IMR-90 (cell line): ENCODE results near the gene SS18L1. TPM values are rescaled to one million over a fixed set of nuclear protein-coding genes. Genes with fewer than 3 reads are reported as not detected.

Experiments used
- ATAC-seq: fragments of 200-7000 bp; cut with Tn5 transposase; 2 replicates; pipeline ENCODE4 v1.9.1; 2020; ENCODE audit warnings: low read depth, mild to moderate bottlenecking, moderate library complexity
- BruUV-seq: library from RNA; stranded (reverse); fragments of 400-500 nt; replicated peaks from 2 replicates; lab custom pipeline; 2021; lab: Mats Ljungman, UMichigan
- CTCF ChIA-PET: fragments of 300-600 bp; formaldehyde crosslinking; extraction: SDS; loops from one replicate; lab custom pipeline; 2021; ENCODE audit warnings: antibody characterized with exemption; lab: Yijun Ruan, JAX
- POLR2A ChIA-PET: fragments of 300-600 bp; sonication (Branson Sonifier 250); formaldehyde crosslinking; loops from one replicate; lab custom pipeline; 2022; ENCODE audit warnings: antibody characterized with exemption; ENCODE audit not compliant: unreplicated experiment; lab: Charles Lee
- DNase-seq: peaks from one replicate; pipeline ENCODE4 v3.0.0; 2013
- H2AFZ ChIP-seq: replicated peaks from 2 replicates; pipeline ENCODE3; 2013; ENCODE audit warnings: low read length, mild to moderate bottlenecking; ENCODE audit not compliant: poor library complexity
- H2AK5ac ChIP-seq: 2 replicates; pipeline ENCODE4 v1.6.1; 2013; ENCODE audit warnings: low read depth, low read length, inconsistent platforms
- H2AK9ac ChIP-seq: replicated peaks from 2 replicates; pipeline ENCODE3; 2013; ENCODE audit warnings: mild to moderate bottlenecking, low read depth, low read length, moderate library complexity; ENCODE audit not compliant: poor library complexity
- H2BK120ac ChIP-seq: 2 replicates; pipeline ENCODE4 v1.6.1; 2013; ENCODE audit warnings: low read depth, low read length, inconsistent platforms
- H2BK15ac ChIP-seq: 3 replicates; pipeline ENCODE4 v1.6.1; 2013; ENCODE audit warnings: low read depth, low read length, inconsistent platforms
- H2BK20ac ChIP-seq: 2 replicates; pipeline ENCODE4 v1.6.1; 2013; ENCODE audit warnings: low read depth, mild to moderate bottlenecking, inconsistent platforms, low read length, moderate library complexity
- H2BK5ac ChIP-seq: 2 replicates; pipeline ENCODE4 v1.6.1; 2013; ENCODE audit warnings: mild to moderate bottlenecking, low read depth, low read length, inconsistent platforms; ENCODE audit not compliant: poor library complexity, severe bottlenecking
- H3K14ac ChIP-seq: replicated peaks from 2 replicates; pipeline ENCODE4 v1.6.1; 2013; ENCODE audit warnings: low read depth, low read length, inconsistent platforms
- H3K18ac ChIP-seq: 2 replicates; pipeline ENCODE4 v1.6.1; 2013; ENCODE audit warnings: low read depth, low read length, control low read depth
- H3K23ac ChIP-seq: 2 replicates; pipeline ENCODE4 v1.6.1; 2013; ENCODE audit warnings: low read depth, low read length, inconsistent platforms
- H3K27ac ChIP-seq: 2 replicates; pipeline ENCODE4 v1.5.1; 2013; ENCODE audit warnings: mild to moderate bottlenecking, control low read depth, low read length; ENCODE audit not compliant: insufficient read depth
- H3K27me3 ChIP-seq: 2 replicates; pipeline ENCODE4 v1.6.1; 2013; ENCODE audit warnings: low read length; ENCODE audit not compliant: control insufficient read depth, insufficient read depth
- H3K36me3 ChIP-seq: 2 replicates; pipeline ENCODE4 v1.6.1; 2013; ENCODE audit warnings: low read length, mixed read lengths; ENCODE audit not compliant: control insufficient read depth, insufficient read depth
- H3K4ac ChIP-seq: 2 replicates; pipeline ENCODE4 v1.6.1; 2013; ENCODE audit warnings: low read depth, low read length, inconsistent platforms
- H3K4me1 ChIP-seq: 2 replicates; pipeline ENCODE4 v1.6.1; 2013; ENCODE audit warnings: low read length, mixed read lengths; ENCODE audit not compliant: control insufficient read depth, insufficient read depth
- H3K4me2 ChIP-seq: 2 replicates; pipeline ENCODE4 v1.6.1; 2013; ENCODE audit warnings: low read depth, mild to moderate bottlenecking, control low read depth, low read length, moderate library complexity
- H3K4me3 ChIP-seq: 2 replicates; pipeline ENCODE4 v1.5.1; 2013; ENCODE audit warnings: low read depth, mild to moderate bottlenecking, control low read depth, low read length, moderate library complexity; ENCODE audit not compliant: insufficient read depth
- H3K56ac ChIP-seq: 2 replicates; pipeline ENCODE4 v1.6.1; 2013; ENCODE audit warnings: low read length, inconsistent platforms; ENCODE audit not compliant: insufficient read depth; ENCODE audit errors: extremely low read depth
- H3K79me1 ChIP-seq, 2 experiments: 2 replicates each; pipeline ENCODE4 v1.6.1; 2013; ENCODE audit warnings: low read length in 2 of 2, inconsistent platforms in 1 of 2, low read depth in 1 of 2
- H3K9ac ChIP-seq: 2 replicates; pipeline ENCODE4 v1.6.1; 2013; ENCODE audit warnings: low read depth, low read length, control low read depth
- H3K9me1 ChIP-seq: 2 replicates; pipeline ENCODE4 v1.6.1; 2013; ENCODE audit warnings: low read length, inconsistent platforms; ENCODE audit not compliant: insufficient read depth
- H3K9me3 ChIP-seq: 2 replicates; pipeline ENCODE4 v1.6.1; 2013; ENCODE audit warnings: low read length; ENCODE audit not compliant: control insufficient read depth, insufficient read depth
- H4K20me1 ChIP-seq: 2 replicates; pipeline ENCODE4 v1.6.1; 2013; ENCODE audit warnings: low read length, inconsistent platforms; ENCODE audit not compliant: insufficient read depth
- H4K5ac ChIP-seq: 2 replicates; pipeline ENCODE4 v1.6.1; 2013; ENCODE audit warnings: mild to moderate bottlenecking, low read depth, low read length, control low read depth
- H4K8ac ChIP-seq, 2 experiments: 2 replicates each; pipeline ENCODE4 v1.6.1; 2013; ENCODE audit warnings: low read depth in 2 of 2, low read length in 2 of 2, control low read depth in 1 of 2, inconsistent platforms in 1 of 2
- H4K91ac ChIP-seq: 2 replicates; pipeline ENCODE4 v1.6.1; 2013; ENCODE audit warnings: low read depth, low read length, inconsistent platforms; ENCODE audit not compliant: insufficient read depth
- BHLHE40 ChIP-seq: fragments of 150-350 bp; IDR thresholded peaks from 2 replicates; pipeline ENCODE4 v1.6.1; 2016; ENCODE audit warnings: mild to moderate bottlenecking, low read depth, low read length
- CEBPB ChIP-seq: IDR thresholded peaks from 2 replicates; pipeline ENCODE4 v1.6.1; 2012; ENCODE audit warnings: low read depth, low read length, improper control_type of control experiment
- CHD1 ChIP-seq: IDR thresholded peaks from 2 replicates; pipeline ENCODE4 v1.6.1; 2012; ENCODE audit warnings: low read depth, low read length, improper control_type of control experiment
- FOS ChIP-seq: fragments of 150-350 bp; IDR thresholded peaks from 2 replicates; pipeline ENCODE4 v1.6.1; 2016; ENCODE audit warnings: low read depth, low read length
- MAFK ChIP-seq: IDR thresholded peaks from 2 replicates; pipeline ENCODE4 v1.6.1; 2012; ENCODE audit warnings: low read depth, low read length, improper control_type of control experiment
- MAZ ChIP-seq: IDR thresholded peaks from 2 replicates; pipeline ENCODE4 v1.6.1; 2012; ENCODE audit warnings: low read depth, mild to moderate bottlenecking, low read length, improper control_type of control experiment, moderate library complexity, borderline replicate concordance
- MXI1 ChIP-seq: IDR thresholded peaks from 2 replicates; pipeline ENCODE4 v1.6.1; 2012; ENCODE audit warnings: low read depth, mild to moderate bottlenecking, low read length, moderate library complexity, borderline replicate concordance
- NFE2L2 ChIP-seq: fragments of 150-350 bp; IDR thresholded peaks from 2 replicates; pipeline ENCODE4 v1.6.1; 2016; ENCODE audit warnings: low read depth, mild to moderate bottlenecking, low read length
- POLR2A ChIP-seq: IDR thresholded peaks from 2 replicates; pipeline ENCODE4 v1.6.1; 2012; ENCODE audit warnings: mild to moderate bottlenecking, low read depth, low read length
- RAD21 ChIP-seq: IDR thresholded peaks from 2 replicates; pipeline ENCODE4 v1.6.1; 2012; ENCODE audit warnings: low read length, improper control_type of control experiment
- RCOR1 ChIP-seq: IDR thresholded peaks from 2 replicates; pipeline ENCODE4 v1.6.1; 2012; ENCODE audit warnings: mild to moderate bottlenecking, low read length, improper control_type of control experiment; ENCODE audit not compliant: insufficient replicate concordance
- RFX5 ChIP-seq: IDR thresholded peaks from 2 replicates; pipeline ENCODE4 v1.8.0; 2012; ENCODE audit warnings: low read depth, mild to moderate bottlenecking, low read length, moderate library complexity
- WGBS, 2 experiments: methylation state at CpG; one replicate each; pipeline versions ENCODE4 v1.1.5 to v1.1.7; 2013; ENCODE audit warnings: missing lambda C conversion rate in 2 of 2; ENCODE audit not compliant: insufficient read length in 1 of 2; ENCODE audit errors: extremely low coverage in 2 of 2; 5-methylcytosine and 5-hydroxymethylcytosine counted together
- dilution Hi-C: fragments of 300-500 bp; cut with HindIII; formaldehyde crosslinking; loops from one replicate; pipeline ENCODE4 v1.14.3; 2018; ENCODE audit warnings: low sequenced_read_pairs; ENCODE audit not compliant: unreplicated experiment
- in situ Hi-C: fragments of 300-500 bp; cut with MboI; formaldehyde crosslinking; loops from 3 replicates; pipeline ENCODE4 v1.14.3; 2019; ENCODE audit warnings: low sequenced_read_pairs, inconsistent platforms, mixed read lengths
- intact Hi-C: fragments of 100-400 bp; cut with micrococcal nuclease; formaldehyde crosslinking; loops from 2 replicates; pipeline ENCODE4 v1.10.0; 2022
- polyA plus RNA-seq, 3 experiments: library from polyadenylated mRNA; depleted of rRNA; stranded (reverse); fragments of >200 nt; gene quantifications; 2 replicates each; pipeline ENCODE4 v1.2.3, GENCODE V29; 2012; ENCODE audit warnings: low replicate concordance in 1 of 3
- total RNA-seq: library from RNA; depleted of rRNA; stranded (reverse); fragments of >200 nt; gene quantifications from 2 replicates; pipeline ENCODE4 v1.2.3, GENCODE V29; 2012
- TF ChIP-seq, protein P1 (sequence below): fragments of 150-350 bp; IDR thresholded peaks from 2 replicates; pipeline ENCODE4 v1.6.1; 2016; ENCODE audit warnings: low read depth, mild to moderate bottlenecking, low read length, moderate library complexity, borderline replicate concordance

The SS18L1 gene
- total and polyA plus RNA-seq, 2 of the 4 experiments (the other 2 are of a cell fraction), result 8.1 to 12.2 TPM

DNA sequence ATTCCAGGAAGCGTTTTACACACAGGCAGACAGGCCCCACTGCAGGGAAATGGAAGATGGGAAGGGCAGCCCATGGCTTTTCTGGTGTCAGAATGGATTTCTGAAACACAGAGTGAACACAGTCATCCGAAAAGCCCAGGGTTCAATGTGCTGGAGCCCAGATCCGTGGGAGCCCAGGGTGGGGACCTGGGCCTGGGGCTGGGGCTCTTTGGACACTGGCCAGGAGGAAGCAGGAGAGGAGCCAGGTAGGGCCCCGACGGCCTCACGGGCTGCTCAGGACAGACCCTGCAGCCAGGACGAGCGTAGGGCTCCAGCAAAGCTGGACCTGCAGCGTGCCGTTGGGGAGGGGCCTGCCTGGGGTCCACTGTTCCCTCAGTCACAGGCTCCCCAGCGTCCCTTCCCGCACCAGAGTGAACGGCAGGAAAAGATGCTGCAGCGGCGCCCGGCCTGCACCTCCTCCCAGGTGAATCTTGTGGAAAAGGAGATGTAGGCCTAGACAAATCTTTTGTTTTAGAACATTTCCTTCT, 45.6 kb upstream of the SS18L1 start:
- intact Hi-C loops, result no loop called here
- Histone ChIP-seq H4K91ac (no peak overlapping the region), H3K4me2 (no peak overlapping the region), H3K23ac (no peak overlapping the region), H3K4ac (no peak overlapping the region), H2BK120ac (no peak overlapping the region), H2AFZ (no peak overlapping the region), H3K27me3 (peaks cover 6% of the 10 kb centered on the region), H3K18ac (no peak overlapping the region), H3K27ac (no peak overlapping the region), H2BK20ac (no peak overlapping the region), H3K4me1 (no peaks in the 10 kb centered on the region), H3K14ac (no peak overlapping the region), H3K36me3 (no peaks in the 10 kb centered on the region), H4K20me1 (no peaks in the 10 kb centered on the region), H4K5ac (no peak overlapping the region), H4K8ac (no peak overlapping the region), H2BK15ac (no peak overlapping the region), H3K79me1 (no peaks in the 10 kb centered on the region), H3K9ac (no peak overlapping the region), H3K4me3 (no peak overlapping the region), H2AK5ac (no peak overlapping the region), H2AK9ac (no peak overlapping the region), H3K9me3 (peaks cover 23% of the 10 kb centered on the region), H3K9me1 (no peaks in the 10 kb centered on the region), H2BK5ac (no peak overlapping the region), H3K56ac (no peak overlapping the region)
- ChIA-PET POLR2A (no interaction called here), CTCF (no interaction called here)
- in situ Hi-C loops, result no loop called here
- TF ChIP-seq MAFK, result no peak
- no peak for TF ChIP-seq POLR2A
- TF ChIP-seq BHLHE40, result no peak
- TF ChIP-seq MXI1, result no peak
- TF ChIP-seq RAD21, result no peak
- TF ChIP-seq RCOR1, result no peak
- no peak for TF ChIP-seq RFX5
- TF ChIP-seq NFE2L2, result no peak
- no peak for TF ChIP-seq CEBPB
- no peak for TF ChIP-seq MAZ
- TF ChIP-seq FOS, result no peak
- TF ChIP-seq CHD1, result no peak
- TF ChIP-seq, protein P1, sequence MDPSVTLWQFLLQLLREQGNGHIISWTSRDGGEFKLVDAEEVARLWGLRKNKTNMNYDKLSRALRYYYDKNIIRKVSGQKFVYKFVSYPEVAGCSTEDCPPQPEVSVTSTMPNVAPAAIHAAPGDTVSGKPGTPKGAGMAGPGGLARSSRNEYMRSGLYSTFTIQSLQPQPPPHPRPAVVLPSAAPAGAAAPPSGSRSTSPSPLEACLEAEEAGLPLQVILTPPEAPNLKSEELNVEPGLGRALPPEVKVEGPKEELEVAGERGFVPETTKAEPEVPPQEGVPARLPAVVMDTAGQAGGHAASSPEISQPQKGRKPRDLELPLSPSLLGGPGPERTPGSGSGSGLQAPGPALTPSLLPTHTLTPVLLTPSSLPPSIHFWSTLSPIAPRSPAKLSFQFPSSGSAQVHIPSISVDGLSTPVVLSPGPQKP, result no peak
- dilution Hi-C loops, result no loop called here
- 41% methylated on average over 10 of the region's 16 CpGs; no CpG with 5 or more reads in 1 of the 2 experiments for WGBS, 2 experiments
- DNase-seq (no peak), ATAC-seq (no peak)
- BruUV-seq, result no TSS peak
